OCI-LY1 (cell line): ENCODE measurements around the gene ERI2.

ENCODE experiments used
- EZH2 ChIP-seq: fragments of 200-600 bp; sonication (generic), shearing (Covaris generic); IDR thresholded peaks from 2 replicates; pipeline ENCODE4 v1.8.0; 2017; ENCODE audit warnings: borderline replicate concordance, mixed run types, mild to moderate bottlenecking, antibody characterized with exemption, low read length, moderate library complexity, mixed read lengths
- TF ChIP-seq, protein P1 (sequence below): fragments of 200-600 bp; sonication (generic), shearing (Covaris generic); IDR thresholded peaks from 2 replicates; pipeline ENCODE4 v1.5.1; 2017; ENCODE audit warnings: mild to moderate bottlenecking, antibody characterized with exemption, low read length, moderate library complexity, mixed read lengths

DNA sequence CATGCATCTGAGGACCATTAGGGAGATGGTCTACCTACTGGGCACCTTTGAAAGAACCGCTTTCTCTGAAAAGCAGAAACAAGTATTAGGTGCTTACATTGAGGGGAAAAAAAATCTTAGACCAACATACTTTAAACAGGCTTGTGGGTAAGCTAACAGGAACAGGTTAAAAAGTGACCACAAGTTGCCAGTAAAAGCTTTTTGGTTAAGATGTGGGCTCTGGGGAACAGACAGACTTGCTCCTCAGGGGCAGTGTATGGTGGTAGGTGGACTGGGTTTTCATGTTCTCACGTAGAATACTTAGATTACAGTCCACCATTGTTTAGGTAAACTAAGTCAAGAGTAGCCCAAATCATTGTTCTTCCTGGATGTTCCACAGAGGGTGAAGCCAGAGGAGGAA is 41.3 kb upstream of the ERI2 start:
- TF ChIP-seq, protein P1, sequence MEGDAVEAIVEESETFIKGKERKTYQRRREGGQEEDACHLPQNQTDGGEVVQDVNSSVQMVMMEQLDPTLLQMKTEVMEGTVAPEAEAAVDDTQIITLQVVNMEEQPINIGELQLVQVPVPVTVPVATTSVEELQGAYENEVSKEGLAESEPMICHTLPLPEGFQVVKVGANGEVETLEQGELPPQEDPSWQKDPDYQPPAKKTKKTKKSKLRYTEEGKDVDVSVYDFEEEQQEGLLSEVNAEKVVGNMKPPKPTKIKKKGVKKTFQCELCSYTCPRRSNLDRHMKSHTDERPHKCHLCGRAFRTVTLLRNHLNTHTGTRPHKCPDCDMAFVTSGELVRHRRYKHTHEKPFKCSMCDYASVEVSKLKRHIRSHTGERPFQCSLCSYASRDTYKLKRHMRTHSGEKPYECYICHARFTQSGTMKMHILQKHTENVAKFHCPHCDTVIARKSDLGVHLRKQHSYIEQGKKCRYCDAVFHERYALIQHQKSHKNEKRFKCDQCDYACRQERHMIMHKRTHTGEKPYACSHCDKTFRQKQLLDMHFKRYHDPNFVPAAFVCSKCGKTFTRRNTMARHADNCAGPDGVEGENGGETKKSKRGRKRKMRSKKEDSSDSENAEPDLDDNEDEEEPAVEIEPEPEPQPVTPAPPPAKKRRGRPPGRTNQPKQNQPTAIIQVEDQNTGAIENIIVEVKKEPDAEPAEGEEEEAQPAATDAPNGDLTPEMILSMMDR, result no peak
- no peak for TF ChIP-seq EZH2
